Gastrocnemius medialis (tissue), 4 donors: ENCODE measurements around the gene HTR3D.

Experiments used
- POLR2A ChIP-seq, 2 donors: fragments of 450-650 bp; IDR thresholded peaks; one replicate each; pipeline ENCODE4 v1.6.1; 2017; ENCODE audit warnings: antibody characterized with exemption in 2 of 2, mild to moderate bottlenecking in 2 of 2, moderate library complexity in 2 of 2
- TF ChIP-seq, protein P1 (sequence below), 5 experiments: fragments of 450-650 bp in 3 of 5; fragments of 200-600 bp in 2 of 5; sonication (generic) in 2 of 5; IDR thresholded peaks in 4 of 5; conservative IDR thresholded peaks in 1 of 5; 1 replicate in 4 of 5; 2 replicates in 1 of 5; pipeline ENCODE4 v1.5.1; 2016 to 2019; ENCODE audit warnings: antibody characterized with exemption in 5 of 5, mild to moderate bottlenecking in 3 of 5, moderate library complexity in 3 of 5

DNA sequence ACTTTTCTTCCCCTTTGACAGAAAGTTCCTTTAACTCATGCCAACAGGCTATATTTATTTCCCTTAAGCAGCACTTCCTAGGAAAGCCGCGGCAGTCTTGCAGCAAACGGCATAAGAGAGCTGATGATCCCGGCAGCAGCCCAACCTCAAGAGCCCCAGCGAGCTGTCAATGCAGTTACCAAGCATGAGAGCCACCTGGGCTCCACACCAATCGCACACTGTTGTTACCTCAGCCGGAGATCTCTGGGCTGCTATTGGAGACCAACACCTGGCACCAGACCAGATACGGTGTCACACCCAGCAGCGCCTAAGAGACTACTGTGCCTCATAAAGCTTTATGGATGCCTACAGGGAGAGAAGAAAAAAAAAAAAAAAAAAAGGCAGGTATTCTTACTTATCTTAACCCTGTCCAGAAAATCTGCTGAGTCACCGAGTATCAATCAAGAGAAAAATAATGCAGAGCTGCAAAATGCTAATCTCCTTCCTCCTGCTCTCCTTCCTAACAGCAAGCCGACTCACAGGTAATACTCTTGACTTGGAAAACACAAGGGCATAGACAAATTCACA is 25.5 kb upstream of the HTR3D start:
- peak; percentile 17 to 47 for TF ChIP-seq POLR2A (IDR thresholded peaks at IDR 0.05)
- TF ChIP-seq, protein P1, sequence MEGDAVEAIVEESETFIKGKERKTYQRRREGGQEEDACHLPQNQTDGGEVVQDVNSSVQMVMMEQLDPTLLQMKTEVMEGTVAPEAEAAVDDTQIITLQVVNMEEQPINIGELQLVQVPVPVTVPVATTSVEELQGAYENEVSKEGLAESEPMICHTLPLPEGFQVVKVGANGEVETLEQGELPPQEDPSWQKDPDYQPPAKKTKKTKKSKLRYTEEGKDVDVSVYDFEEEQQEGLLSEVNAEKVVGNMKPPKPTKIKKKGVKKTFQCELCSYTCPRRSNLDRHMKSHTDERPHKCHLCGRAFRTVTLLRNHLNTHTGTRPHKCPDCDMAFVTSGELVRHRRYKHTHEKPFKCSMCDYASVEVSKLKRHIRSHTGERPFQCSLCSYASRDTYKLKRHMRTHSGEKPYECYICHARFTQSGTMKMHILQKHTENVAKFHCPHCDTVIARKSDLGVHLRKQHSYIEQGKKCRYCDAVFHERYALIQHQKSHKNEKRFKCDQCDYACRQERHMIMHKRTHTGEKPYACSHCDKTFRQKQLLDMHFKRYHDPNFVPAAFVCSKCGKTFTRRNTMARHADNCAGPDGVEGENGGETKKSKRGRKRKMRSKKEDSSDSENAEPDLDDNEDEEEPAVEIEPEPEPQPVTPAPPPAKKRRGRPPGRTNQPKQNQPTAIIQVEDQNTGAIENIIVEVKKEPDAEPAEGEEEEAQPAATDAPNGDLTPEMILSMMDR (IDR thresholded peaks at IDR 0.05 in 4 of 5, conservative IDR thresholded peaks at IDR 0.05 in 1 of 5), result no peak
